NCI-H1436 treated with DMSO at 0.1 percent for 48 hours (cell line): Measurements from ENCODE around the gene TTC16.
A peak's percentile ranks its signal among the peaks of the same experiment; 100 is the strongest.
"Not testable (repeated sequence)": the region's sequence is repeated elsewhere in the genome, so short reads cannot be mapped to it uniquely, and the experiment has no call there.

Experiments used
- DNase-seq: peaks from one replicate; lab custom pipeline; 2025; lab: John Stamatoyannopoulos, UW

TTC16 gene

GRCh38 chr9:127741831-127742434, 26.1 kb downstream of the TTC16 start:
- DNase-seq, result no peak

- peak; percentile 86 for DNase-seq
These were observed 26.7 kb downstream of the TTC16 start for GRCh38 chr9:127742435-127743088.

- no peak for DNase-seq
These were observed 28.7 kb downstream of the TTC16 start for GRCh38 chr9:127744398-127745110.

GRCh38 chr9:127746959-127747569, 31.2 kb downstream of the TTC16 start:
- no peak for DNase-seq

GRCh38 chr9:127749090-127749787, 33.4 kb downstream of the TTC16 start:
- no peak for DNase-seq

GRCh38 chr9:127751269-127752054, 35.6 kb downstream of the TTC16 start:
- DNase-seq, result no peak

- DNase-seq, result no peak
These were observed 37.3 kb downstream of the TTC16 start for GRCh38 chr9:127753148-127753547.

- no peak for DNase-seq
These were observed 37.7 kb downstream of the TTC16 start for GRCh38 chr9:127753622-127754021.

- no peak for DNase-seq
These were observed 38.5 kb downstream of the TTC16 start for GRCh38 chr9:127754099-127755060.

GRCh38 chr9:127755061-127756060, 39.5 kb downstream of the TTC16 start:
- DNase-seq, result no peak

GRCh38 chr9:127756233-127756632, 40.4 kb downstream of the TTC16 start:
- DNase-seq, result no peak

- not testable (repeated sequence) for DNase-seq
These were observed 40.9 kb downstream of the TTC16 start for GRCh38 chr9:127756776-127757175.

- no peak for DNase-seq
These were observed 43.0 kb downstream of the TTC16 start for GRCh38 chr9:127758843-127759242.

- no peak for DNase-seq
These were observed 45.2 kb downstream of the TTC16 start for GRCh38 chr9:127761061-127761460.

GRCh38 chr9:127761491-127761956, 45.6 kb downstream of the TTC16 start:
- DNase-seq, result no peak

GRCh38 chr9:127762111-127762676, 46.3 kb downstream of the TTC16 start:
- no peak for DNase-seq

GRCh38 chr9:127763918-127764384, 48.1 kb downstream of the TTC16 start:
- DNase-seq, result no peak

- no peak for DNase-seq
These were observed 49.5 kb downstream of the TTC16 start for GRCh38 chr9:127765418-127765817.
